Lung microvascular endothelial cell (primary cell): ENCODE results near the gene ABT1. TPM values are rescaled to one million over a fixed set of nuclear protein-coding genes. Genes with fewer than 3 reads are reported as not detected.
"Not testable (repeated sequence)": the region's sequence is repeated elsewhere in the genome, so short reads cannot be mapped to it uniquely, and the experiment has no call there.

Source experiments
- DNase-seq, 2 donors: peaks; one replicate each; pipeline versions ENCODE4 v3.0.0 to v3.0.0-alpha.2; 2010; ENCODE audit warnings: low read depth in 2 of 2
- total RNA-seq: library from RNA; depleted of rRNA; stranded (reverse); fragments of >200 nt; gene quantifications from 2 replicates; pipeline ENCODE4 v1.2.1, GENCODE V29; 2014

ABT1 gene
- 15.7 and 21.4 TPM in 2 replicates for total RNA-seq

DNA sequence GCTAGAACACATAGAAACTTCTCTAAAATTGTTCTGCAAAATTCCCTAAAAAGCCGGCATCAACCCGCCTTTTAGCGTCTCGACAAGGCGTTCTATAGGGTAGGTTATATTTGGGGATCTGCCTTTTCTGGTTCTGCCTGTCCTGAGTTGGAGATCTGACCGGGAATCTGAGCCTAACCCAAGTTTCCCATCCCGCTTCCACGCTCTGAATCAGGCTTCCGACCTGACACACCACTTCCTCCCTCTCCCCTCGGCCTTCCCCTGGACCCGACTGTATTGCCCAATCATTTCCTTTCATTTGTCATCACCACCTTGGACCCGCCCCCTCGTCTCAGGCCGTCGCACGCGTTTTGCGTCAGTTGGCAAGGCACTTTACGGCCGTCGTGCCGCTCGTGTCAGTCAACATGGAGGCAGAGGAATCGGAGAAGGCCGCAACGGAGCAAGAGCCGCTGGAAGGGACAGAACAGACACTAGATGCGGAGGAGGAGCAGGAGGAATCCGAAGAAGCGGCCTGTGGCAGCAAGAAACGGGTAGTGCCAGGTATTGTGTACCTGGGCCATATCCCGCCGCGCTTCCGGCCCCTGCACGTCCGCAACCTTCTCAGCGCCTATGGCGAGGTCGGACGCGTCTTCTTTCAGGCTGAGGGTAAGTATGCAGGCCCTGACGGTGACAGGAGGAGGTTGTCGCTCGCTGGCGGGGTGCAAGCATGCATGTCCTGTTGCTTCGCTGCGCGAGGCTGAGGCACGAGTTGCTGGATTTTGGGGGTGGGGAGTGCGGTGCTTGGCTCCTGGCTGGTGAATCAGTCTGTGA lies at the start of gene ABT1:
Gene ABT1 (plus strand): TSS at position 375 of the 810 bp plus-strand sequence. CDS start 30 bp downstream, at position 405.
- DNase-seq: peak; percentile 99

DNA sequence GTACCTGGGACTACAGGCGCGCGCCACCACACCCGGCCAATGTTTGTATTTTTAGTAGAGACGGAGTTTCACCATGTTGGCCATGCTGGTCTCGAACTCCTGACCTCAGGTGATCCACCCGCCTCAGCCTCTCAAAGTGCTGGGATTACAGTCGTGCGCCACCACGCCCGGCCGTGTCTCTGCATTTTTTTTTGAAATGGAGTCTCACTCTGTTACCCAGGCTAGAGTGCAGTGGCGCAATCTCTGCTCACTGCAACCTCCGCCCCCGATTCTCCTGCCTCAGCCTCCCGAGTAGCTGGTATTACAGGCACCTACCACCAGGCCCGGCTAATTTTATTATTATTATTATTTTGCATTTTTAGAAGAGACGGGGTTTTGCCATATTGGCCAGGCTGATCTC lies 49.4 kb upstream of the ABT1 start:
- not testable (repeated sequence) for DNase-seq

DNA sequence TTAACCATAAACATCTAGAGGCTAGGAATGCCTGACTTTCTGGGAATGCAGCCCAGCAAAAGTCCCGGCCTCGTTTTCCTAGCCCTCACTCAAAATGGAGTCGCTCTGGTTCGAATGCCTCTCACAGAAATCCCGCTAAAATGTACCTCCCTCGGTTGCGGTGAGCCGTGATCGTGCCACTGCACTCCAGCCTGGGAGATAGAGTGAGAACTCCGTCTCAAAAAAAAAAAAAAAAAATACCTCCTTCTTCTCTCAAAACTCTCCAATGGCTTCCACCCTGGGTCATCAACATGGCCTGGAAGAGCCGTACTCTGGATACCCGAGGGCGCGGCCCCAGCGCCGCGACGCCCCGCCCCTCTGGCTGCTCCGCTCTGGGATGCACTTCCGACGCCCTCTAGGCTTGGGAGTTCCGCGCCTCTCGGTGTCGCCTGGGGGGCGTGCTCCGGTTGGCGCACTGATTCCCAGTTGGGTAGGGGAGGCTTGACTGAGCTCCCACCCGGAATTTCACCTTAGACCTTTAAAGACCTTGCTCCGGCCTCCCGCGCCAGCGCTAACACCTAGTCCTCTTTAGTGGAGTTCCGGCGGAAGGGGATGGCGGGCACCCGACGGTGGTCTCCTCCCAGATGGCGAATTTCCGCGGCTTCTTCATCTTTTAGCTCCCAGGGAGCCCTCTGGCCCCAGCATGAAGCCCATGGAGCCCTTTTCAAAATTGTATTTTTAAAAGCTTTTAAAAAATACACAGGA lies 46.3 kb upstream of the ABT1 start:
- peak; percentile 38 to 42 for DNase-seq

DNA sequence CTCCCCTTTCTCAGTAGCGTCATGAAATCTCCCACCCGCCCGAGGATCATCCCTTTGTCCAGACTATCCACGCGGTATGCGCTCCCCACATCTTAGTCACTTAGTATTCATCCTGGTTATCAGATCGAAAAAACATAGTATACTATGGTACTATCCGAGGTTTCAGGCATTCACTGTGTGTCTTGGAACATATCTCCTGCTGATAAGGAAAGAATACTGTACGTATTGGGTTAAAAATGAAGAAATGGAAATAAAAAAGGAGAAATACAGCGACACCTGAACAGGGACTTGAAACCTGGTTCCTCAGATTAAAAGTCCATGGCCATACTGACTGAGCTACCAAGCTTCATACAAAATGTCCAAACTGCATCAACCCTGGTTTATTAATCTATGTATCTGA lies 44.5 kb upstream of the ABT1 start:
- DNase-seq: no peak

DNA sequence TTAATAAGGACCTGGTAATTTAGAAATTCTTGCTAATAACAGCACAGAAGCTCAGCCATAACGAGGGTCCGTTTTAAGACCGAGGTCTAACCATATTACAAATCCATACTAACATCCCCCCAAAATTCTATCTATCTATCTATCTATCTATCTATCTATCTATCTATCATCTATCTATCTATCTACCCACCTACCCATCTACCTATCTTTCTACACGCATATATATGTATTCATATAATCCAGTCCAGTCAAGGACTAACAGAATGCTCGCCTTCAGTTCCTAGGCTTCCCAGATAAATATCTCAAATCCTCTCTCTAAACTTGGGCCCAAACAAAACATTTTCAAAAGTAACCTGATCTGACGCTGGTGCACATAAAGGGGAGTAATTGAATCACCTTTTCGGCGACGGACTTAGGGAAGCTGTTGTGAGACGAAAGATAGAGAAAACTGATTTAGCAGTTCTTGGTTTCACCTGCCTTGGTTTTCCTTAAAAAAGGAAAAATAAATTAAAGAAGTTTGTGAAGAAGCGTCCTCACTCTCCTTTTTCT lies 44.0 kb upstream of the ABT1 start:
- no peak for DNase-seq

DNA sequence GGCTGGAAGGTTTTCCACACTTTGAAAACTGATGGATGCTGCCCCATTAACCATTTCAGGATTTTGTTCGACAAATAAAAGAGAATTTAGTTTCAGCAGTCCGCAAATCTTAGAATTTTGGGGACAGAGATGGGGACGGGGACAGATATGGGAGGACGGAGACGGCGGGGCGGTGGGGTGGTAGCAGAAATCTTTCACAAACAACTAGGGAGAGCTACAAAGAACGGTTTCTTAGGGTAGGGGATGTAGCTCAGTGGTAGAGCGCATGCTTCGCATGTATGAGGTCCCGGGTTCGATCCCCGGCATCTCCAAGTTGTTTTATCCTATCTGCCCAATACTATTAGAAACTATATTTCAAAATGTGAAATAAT lies 43.5 kb upstream of the ABT1 start:
- DNase-seq: peak; percentile 75 to 79

DNA sequence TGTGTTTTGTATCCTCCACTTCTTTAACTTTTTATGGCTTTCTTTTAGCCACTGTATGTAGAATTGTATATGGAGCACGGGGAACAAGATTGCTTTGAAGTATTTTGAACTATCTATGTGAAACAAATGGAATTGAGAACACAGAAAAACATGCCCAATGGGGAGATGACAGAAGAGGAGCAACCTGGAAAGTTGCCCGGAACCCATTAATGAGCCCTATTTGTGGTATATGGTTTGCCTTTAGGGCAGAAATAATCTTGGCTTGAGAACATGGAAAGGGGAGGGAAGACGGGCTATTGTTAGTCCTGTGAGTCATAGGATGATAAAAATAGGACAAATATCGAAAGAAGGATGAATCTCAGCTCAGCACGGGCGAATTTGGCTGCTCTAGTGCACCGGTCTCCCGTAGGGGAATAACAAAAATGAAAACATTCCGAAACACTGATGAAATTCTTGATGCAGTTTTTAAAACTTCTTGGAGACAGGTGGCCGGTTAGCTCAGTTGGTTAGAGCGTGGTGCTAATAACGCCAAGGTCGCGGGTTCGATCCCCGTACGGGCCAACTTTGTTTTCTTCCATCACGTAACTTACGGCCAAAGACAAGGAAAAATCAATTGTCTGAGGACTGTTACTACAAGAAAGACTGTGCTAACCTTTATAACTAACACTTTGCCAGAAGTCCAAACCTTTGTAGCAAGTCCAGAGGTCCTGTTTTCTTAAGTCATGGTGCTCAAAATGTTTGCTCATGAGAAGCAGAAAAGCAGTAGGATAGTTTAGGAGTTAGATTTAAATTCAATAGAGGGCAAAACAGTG lies 42.9 kb upstream of the ABT1 start:
- peak; percentile 84 to 90 for DNase-seq

DNA sequence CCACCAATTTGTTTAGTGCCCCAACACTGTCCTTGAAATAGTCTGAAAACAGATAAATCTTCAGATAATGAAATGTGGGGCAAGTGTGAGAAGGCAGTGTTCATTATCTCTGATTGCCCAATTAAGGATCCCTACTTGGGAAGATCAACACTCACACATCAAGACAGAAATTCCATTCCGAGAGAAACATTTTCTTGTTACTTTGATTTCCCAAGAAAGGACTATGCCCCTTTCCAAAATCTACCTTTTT lies 42.4 kb upstream of the ABT1 start:
- DNase-seq: no peak

DNA sequence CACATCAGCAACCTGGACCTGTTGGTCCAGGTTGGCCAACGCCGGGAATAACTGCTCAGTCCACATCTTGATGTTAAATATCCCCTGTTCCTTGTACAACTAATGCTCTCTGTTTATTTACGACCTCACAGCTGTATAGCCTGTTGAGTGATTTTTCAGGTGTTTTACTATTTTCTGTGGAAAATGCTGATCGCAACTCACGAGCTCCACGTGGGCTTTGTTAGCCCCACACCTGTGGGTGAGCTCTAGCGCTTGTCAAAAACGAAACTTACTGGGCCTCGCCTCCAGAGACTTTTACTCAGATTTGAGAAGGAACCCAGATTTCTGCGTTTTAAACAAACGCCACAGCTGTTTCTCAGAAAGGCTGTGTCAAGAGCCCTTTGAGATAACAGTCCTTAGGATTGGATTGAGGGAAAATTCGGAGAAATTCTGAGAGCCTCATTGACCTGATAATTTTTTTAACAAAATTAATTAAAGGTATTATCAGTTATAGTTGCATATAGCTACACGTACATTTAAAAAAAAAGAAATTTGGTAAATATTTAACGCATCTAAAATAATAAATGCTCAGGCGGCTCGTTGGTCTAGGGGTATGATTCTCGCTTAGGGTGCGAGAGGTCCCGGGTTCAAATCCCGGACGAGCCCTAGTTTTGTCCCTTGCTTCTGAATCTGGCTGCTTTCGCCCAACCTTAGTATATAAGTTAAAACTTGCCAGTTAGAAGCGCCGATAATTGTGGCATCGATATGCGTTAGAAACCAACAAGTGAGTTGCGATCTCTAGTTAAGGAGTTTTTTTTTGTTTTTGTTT lies 41.9 kb upstream of the ABT1 start:
- peak; percentile 52 for DNase-seq

DNA sequence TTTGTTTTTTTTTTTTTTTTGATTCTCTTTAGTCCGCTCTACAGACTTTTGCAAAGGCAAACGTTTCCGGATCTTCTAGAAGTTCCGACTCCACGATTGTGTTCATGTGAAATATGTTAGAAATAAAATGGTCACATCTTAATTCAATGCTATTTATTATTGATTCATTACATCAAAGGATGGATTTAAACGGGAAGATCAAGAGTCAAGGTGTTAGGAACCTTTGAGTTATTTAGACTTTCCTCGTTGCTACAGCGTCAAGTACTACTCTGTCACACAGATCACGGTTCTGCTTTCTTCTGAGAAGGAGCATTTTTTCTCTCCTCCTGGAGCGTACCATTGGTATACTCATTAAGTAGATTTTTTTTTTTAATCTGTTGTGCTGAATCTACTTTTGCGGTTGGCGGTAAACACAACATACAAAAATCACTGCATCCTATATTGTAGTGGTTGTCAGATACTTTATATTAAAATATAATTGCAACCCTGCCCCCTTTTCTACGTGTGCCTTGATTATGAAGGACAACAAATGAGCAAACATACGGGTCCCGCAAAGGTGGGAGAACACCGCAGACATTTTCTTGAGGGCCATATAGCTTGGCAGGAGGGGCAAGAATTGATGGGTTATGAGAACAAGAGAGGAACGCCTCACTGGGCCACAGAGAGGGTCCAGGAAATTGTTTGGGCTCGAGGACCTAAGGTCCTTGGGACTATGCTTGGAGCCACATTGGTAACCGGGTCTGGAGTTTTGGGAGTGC lies 41.1 kb upstream of the ABT1 start:
- DNase-seq: no peak

DNA sequence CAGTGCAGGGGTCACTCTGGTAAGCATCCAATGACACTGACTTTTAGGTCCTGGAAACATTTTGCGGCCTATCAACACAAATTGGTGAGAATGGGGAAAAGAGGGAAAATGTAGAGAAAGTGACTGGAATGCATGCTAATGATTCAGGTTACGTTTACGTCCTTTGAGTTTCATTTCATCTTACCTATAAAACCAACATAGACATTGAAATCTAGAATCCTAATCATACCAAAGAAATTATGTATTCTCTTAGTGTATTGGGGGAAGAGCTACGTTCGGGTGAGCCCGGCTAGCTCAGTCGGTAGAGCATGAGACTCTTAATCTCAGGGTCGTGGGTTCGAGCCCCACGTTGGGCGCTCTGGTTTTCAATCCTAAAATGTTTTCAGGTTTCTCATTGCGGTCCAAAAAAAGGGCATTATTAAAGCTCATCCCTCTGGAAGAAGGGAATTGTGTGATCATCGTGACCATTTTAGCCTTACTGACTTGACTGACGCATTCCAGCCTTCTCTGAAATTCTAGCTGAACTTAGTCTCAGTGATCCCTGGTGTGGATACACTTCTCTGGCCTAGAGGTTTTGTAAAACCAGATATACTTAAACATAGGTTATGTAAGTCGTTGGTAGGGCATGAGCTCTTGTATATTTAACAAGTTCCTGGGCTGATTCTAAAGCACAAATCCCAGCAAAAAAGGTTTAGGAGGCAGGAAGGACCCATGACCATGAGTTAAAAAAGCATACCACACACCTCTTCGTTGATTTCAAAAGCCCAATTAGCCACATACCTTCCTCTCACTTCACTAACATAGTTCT lies 40.3 kb upstream of the ABT1 start:
- DNase-seq: peak; percentile 63 to 64

DNA sequence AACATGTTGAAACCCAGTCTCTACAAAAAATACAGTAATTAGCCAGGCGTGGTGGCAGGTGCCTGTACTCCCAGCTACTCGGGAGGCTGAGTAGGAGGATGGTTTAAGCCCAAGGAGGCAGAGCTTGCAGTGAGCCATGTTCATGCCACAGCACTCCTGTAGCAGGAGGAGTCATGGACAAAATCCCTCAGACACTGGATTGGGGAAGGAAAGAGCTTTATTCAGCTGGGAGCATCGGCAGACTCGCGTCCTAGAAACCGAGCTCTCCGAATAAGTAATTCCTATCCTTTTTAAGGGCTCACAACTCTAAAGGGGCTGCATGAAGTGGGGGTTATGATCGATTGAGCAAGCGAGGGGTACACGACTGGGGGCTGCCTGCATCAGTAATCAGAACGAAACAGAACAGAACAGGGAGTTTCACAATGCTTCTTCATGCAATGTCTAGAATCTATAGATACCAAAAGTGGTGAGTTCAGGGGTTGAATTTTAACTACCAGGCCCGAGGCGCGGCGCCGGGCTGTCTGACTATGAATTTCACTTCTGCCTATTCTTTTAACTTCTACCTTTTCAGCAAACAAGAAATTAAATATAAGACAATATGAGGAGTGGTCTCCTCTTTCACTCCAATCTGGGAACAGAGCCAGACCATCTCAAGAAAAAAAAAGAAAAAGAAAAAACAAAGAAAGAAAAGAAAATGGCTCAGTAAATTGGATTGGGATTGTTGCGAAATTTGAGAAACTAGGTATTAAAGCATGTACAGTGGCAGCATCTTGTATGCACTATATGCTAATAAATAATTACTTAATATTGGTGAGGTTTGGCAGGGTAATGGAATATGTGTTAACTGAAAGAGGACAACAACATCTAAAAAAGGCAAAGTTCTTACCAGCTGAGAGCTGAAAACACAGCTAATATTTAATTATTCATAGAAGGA lies 35.0 kb upstream of the ABT1 start:
- DNase-seq: no peak

DNA sequence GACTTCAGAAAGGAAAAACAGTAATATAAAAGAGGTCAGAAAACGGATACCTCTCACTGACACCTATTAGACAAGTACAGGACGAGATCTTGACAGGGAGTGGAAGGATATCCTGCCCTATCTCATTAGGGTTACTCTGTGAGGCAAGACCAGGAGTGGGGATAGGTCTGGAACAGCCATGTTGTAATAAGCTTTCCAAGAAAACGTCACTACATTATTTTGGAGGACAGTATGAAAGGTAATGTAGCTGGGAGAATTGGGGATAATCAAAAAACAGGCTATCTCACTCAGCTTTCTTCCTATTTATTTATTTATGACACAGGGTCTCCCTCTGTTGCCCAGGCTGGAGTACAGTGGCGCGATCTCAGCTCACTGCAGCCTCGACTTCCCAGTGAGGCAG lies 33.3 kb upstream of the ABT1 start:
- DNase-seq: no peak

DNA sequence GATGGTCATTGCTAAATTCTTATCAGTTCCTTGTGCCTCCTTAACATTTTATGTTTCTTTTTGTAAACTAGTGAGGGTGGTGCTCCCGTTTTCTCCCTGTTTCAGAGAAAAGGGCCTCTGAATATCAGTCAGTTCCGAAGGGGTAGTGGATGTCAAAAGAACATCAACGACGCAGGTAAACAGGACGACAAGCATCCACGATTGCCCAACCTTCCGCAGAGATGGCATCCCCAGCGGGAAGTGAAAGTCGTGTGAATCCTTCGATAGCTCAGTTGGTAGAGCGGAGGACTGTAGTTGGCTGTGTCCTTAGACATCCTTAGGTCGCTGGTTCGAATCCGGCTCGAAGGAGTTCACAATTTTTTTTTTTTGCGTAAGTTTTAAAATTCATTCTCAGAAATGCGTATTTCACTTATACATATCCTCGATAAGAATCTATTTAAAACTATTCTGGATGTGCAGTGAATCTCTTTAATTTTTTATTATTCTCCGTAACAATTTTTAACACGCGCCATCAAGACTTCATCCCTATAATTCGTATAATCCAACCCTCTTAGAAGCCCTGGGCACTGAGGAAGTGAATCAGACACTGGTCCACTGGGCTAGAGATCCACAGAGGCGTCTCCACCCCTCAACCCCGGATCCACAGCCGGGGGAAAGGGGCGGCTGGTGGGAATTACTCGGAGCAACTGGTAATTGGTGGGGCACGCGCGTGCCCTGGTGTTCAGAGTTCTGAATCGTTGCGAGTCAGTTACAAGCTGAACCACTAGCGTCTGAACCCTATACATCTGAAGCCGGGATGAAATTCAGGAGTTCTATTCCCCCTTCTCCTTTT lies 27.9 kb upstream of the ABT1 start:
- DNase-seq: peak; percentile 94 to 96

DNA sequence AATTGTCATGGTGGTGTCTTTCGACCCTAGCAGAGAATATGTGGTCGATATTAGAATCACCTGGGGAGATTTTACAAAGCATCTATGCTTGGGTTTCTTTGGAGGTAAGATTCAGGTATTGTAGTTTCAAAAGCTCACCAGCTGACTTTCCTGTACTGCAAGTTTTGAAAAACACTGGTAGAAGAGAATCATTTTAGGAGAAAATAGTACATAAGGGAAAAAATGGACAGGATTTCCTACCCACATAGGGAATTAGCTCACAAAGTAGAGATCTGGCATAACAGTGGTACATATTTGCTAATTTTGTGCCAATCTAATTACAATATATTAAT lies 27.4 kb upstream of the ABT1 start:
- no peak for DNase-seq

DNA sequence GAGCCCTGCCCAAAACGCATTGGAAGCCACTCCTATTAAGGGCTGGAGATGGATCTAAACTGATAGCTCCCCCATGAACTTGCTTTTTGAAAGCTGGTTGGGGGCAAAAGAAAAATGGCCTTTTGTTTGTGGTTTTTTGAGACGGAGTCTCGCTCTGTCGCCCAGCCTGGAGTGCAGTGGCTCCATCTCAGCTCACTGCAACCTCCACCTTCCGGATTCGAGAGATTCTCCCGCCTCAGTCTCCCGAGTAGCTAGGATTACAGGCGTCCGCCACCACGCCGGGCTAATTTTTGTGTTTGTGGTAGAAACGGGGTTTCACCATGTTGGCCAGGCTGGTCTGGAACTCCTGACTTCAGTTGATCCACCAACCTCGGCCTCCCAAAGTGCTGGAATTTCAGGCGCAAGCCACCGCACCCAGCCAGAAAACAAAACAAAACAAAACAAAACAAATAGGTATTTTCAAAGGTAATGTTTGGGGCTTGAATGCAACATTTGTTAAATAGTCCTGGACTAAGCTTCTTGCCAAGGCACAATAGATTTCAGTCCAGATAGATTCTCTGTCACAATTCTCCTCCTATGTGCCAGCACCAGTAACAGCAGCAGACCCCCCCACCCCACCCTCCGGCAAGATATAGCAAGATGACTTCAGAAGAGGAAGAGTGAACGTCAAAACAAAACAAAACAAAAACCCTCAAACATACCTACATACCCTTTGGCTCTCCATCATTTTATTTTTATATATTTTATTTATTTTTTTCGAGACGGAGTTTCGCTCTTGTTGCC lies 26.5 kb upstream of the ABT1 start:
- no peak for DNase-seq
